A549 (cell line): Measurements from ENCODE around the gene CYP1B1.

Source experiments
- BCL3 ChIP-seq: fragments of >200 bp; sonication (Bioruptor Twin); formaldehyde crosslinking; IDR thresholded peaks from 3 replicates; pipeline ENCODE4 v1.6.1; 2016
- CTCF ChIP-seq: fragments of >200 bp; sonication (Bioruptor Twin); formaldehyde crosslinking; IDR thresholded peaks from 3 replicates; pipeline ENCODE4 v1.5.1; 2016
- EP300 ChIP-seq, 2 experiments: fragments of >200 bp; sonication (Bioruptor Twin); formaldehyde crosslinking; IDR thresholded peaks; 2 replicates in 1 of 2; 3 replicates in 1 of 2; pipeline ENCODE4 v1.6.1; 2016 to 2017
- GATA3 ChIP-seq: IDR thresholded peaks from 2 replicates; pipeline ENCODE4 v1.6.1; 2012; ENCODE audit warnings: borderline replicate concordance
- HMGXB4 ChIP-seq: fragments of 250-450 bp; sonication (Bioruptor Pico); IDR thresholded peaks from 2 replicates; pipeline ENCODE4 v1.5.0; 2021; ENCODE audit warnings: mild to moderate bottlenecking, moderate library complexity, borderline replicate concordance
- JUN ChIP-seq, 2 experiments: fragments of >200 bp; sonication (Bioruptor Twin); formaldehyde crosslinking; IDR thresholded peaks; 2 replicates in 1 of 2; 3 replicates in 1 of 2; pipeline ENCODE4 v1.6.1; 2016 to 2017
- POLR2A ChIP-seq: IDR thresholded peaks from 2 replicates; pipeline ENCODE4 v1.6.1; 2012; ENCODE audit warnings: mild to moderate bottlenecking, low read length
- REST ChIP-seq: fragments of 200-600 bp; sonication (generic); IDR thresholded peaks from 2 replicates; pipeline ENCODE4 v1.6.1; 2016; ENCODE audit warnings: antibody characterized with exemption, mild to moderate bottlenecking, moderate library complexity
- RFX5 ChIP-seq: fragments of 450-650 bp; IDR thresholded peaks from 2 replicates; pipeline ENCODE4 v1.7.1; 2014; ENCODE audit warnings: antibody characterized with exemption, mild to moderate bottlenecking, moderate library complexity
- SMC3 ChIP-seq: fragments of >200 bp; sonication (Bioruptor Twin); formaldehyde crosslinking; IDR thresholded peaks from 3 replicates; pipeline ENCODE4 v1.6.1; 2018; ENCODE audit warnings: inconsistent platforms
- TFCP2L1 ChIP-seq: fragments of 250-450 bp; sonication (Bioruptor Pico); IDR thresholded peaks from 2 replicates; pipeline ENCODE4 v1.5.0; 2021; ENCODE audit warnings: mild to moderate bottlenecking
- ZFP36 ChIP-seq: fragments of 450-650 bp; IDR thresholded peaks from 2 replicates; pipeline ENCODE4 v1.6.1; 2014; ENCODE audit warnings: borderline replicate concordance; ENCODE audit not compliant: partially characterized antibody
- ZNF302 ChIP-seq: fragments of 250-450 bp; sonication (Bioruptor Pico); IDR thresholded peaks from 2 replicates; pipeline ENCODE4 v1.9.0; 2021; ENCODE audit warnings: inconsistent platforms, mild to moderate bottlenecking, moderate library complexity

GRCh38 chr2:38098421-38099098, 22.6 kb upstream of the CYP1B1 start:
- TF ChIP-seq EP300 (IDR thresholded peaks at IDR 0.05) = no peak
- TF ChIP-seq BCL3 = no peak
- no peak for TF ChIP-seq POLR2A
- TF ChIP-seq SMC3 = no peak
- TF ChIP-seq HMGXB4 (CRISPR knock-in tag) = no peak
- no peak for TF ChIP-seq CTCF
- no peak for TF ChIP-seq REST
- TF ChIP-seq GATA3 = no peak
- TF ChIP-seq TFCP2L1 (CRISPR knock-in tag) = no peak
- TF ChIP-seq ZNF302 (CRISPR knock-in tag) = no peak
- TF ChIP-seq JUN (IDR thresholded peaks at IDR 0.05) = no peak
- TF ChIP-seq ZFP36 = no peak
- TF ChIP-seq RFX5 = no peak
